GM23338 (cell line): ENCODE results near the gene CACNG8. TPM values are rescaled to one million over a fixed set of nuclear protein-coding genes. Genes with fewer than 3 reads are reported as not detected.

Source experiments
- ATAC-seq: fragments of 200-7000 bp; cut with Tn5 transposase; 3 replicates; pipeline ENCODE4 v1.9.1; 2020
- DNase-seq: peaks from one replicate; pipeline ENCODE4 v3.0.0-alpha.2; 2015; ENCODE audit warnings: low spot score
- H2AFZ ChIP-seq: fragments of 200-600 bp; sonication (generic); 2 replicates; pipeline ENCODE4 v1.8.0; 2016; ENCODE audit warnings: antibody characterized with exemption, mild to moderate bottlenecking, moderate library complexity
- H3F3A ChIP-seq: fragments of 200-600 bp; sonication (generic); replicated peaks from 2 replicates; pipeline ENCODE4 v1.8.0; 2017; ENCODE audit warnings: antibody characterized with exemption, mixed run types, low read depth
- H3K27ac ChIP-seq: fragments of 200-600 bp; sonication (generic); 2 replicates; pipeline ENCODE4 v1.6.1; 2016; ENCODE audit warnings: low read depth
- H3K27me3 ChIP-seq: fragments of 200-600 bp; sonication (generic); 2 replicates; pipeline ENCODE4 v1.8.0; 2016; ENCODE audit warnings: mild to moderate bottlenecking, mixed run types, moderate library complexity; ENCODE audit not compliant: insufficient read depth
- H3K36me3 ChIP-seq: fragments of 200-600 bp; sonication (generic); 2 replicates; pipeline ENCODE4 v1.8.0; 2016; ENCODE audit warnings: mild to moderate bottlenecking; ENCODE audit not compliant: insufficient read depth
- H3K4me1 ChIP-seq: fragments of 200-600 bp; sonication (generic); 2 replicates; pipeline ENCODE4 v1.8.0; 2016; ENCODE audit warnings: mild to moderate bottlenecking, moderate library complexity; ENCODE audit not compliant: insufficient read depth
- H3K4me2 ChIP-seq: fragments of 200-600 bp; sonication (generic); 2 replicates; pipeline ENCODE4 v1.7.1; 2017; ENCODE audit warnings: mixed run types
- H3K4me3 ChIP-seq: fragments of 200-600 bp; sonication (generic); 2 replicates; pipeline ENCODE4 v1.6.1; 2016; ENCODE audit warnings: mixed run types
- H3K79me2 ChIP-seq: fragments of 200-600 bp; sonication (generic); replicated peaks from 2 replicates; pipeline ENCODE4 v1.8.0; 2017; ENCODE audit warnings: mild to moderate bottlenecking; ENCODE audit not compliant: insufficient read depth
- H3K9me2 ChIP-seq: fragments of 200-600 bp; sonication (generic); 2 replicates; pipeline ENCODE4 v1.8.0; 2017; ENCODE audit not compliant: insufficient read depth
- H4K20me1 ChIP-seq: fragments of 200-600 bp; sonication (generic); replicated peaks from 2 replicates; pipeline ENCODE4 v1.8.0; 2017; ENCODE audit warnings: mild to moderate bottlenecking; ENCODE audit not compliant: insufficient read depth
- H3K27ac Mint-ChIP-seq: 2 replicates; pipeline ENCODE4 v1.8.0; 2020; ENCODE audit warnings: inconsistent platforms, mild to moderate bottlenecking, moderate library complexity, mixed read lengths
- H3K27me3 Mint-ChIP-seq: 3 replicates; pipeline ENCODE4 v1.8.0; 2022; ENCODE audit warnings: low read depth, mild to moderate bottlenecking, moderate library complexity, mixed read lengths, inconsistent platforms; ENCODE audit not compliant: insufficient read depth, poor library complexity
- H3K36me3 Mint-ChIP-seq: 3 replicates; pipeline ENCODE4 v1.8.0; 2021; ENCODE audit warnings: low read depth, mild to moderate bottlenecking, inconsistent platforms, moderate library complexity, mixed read lengths
- H3K4me1 Mint-ChIP-seq: 3 replicates; pipeline ENCODE4 v1.8.0; 2020; ENCODE audit warnings: mild to moderate bottlenecking, inconsistent platforms, mixed read lengths
- H3K4me3 Mint-ChIP-seq: 3 replicates; pipeline ENCODE4 v1.8.0; 2021; ENCODE audit warnings: moderate library complexity, mild to moderate bottlenecking, inconsistent platforms, mixed read lengths
- H3K9me3 Mint-ChIP-seq: 3 replicates; pipeline ENCODE4 v1.8.0; 2020; ENCODE audit warnings: moderate library complexity, mild to moderate bottlenecking, inconsistent platforms, mixed read lengths
- CREB1 ChIP-seq: fragments of 250-450 bp; sonication (Bioruptor Pico); IDR thresholded peaks from 2 replicates; pipeline ENCODE4 v1.5.0; 2020; ENCODE audit warnings: low read depth, mild to moderate bottlenecking, moderate library complexity
- EZH2 ChIP-seq: fragments of 200-600 bp; sonication (generic); IDR thresholded peaks from one replicate; pipeline ENCODE4 v1.8.0; 2017; ENCODE audit warnings: antibody characterized with exemption, mild to moderate bottlenecking, low read depth; ENCODE audit not compliant: unreplicated experiment
- POLR2AphosphoS5 ChIP-seq: IDR thresholded peaks from 2 replicates; pipeline ENCODE4 v1.6.1; 2016; ENCODE audit warnings: antibody characterized with exemption, low read depth
- ZNF114 ChIP-seq: fragments of 250-450 bp; sonication (Bioruptor Pico); IDR thresholded peaks from 2 replicates; pipeline ENCODE4 v1.5.0; 2020; ENCODE audit warnings: mild to moderate bottlenecking, moderate library complexity
- ZNF331 ChIP-seq: fragments of 250-450 bp; sonication (Bioruptor Pico); IDR thresholded peaks from 2 replicates; pipeline ENCODE4 v1.5.0; 2020; ENCODE audit warnings: low read depth, mild to moderate bottlenecking, moderate library complexity
- ZNF462 ChIP-seq: fragments of 250-450 bp; sonication (Bioruptor Pico); IDR thresholded peaks from 2 replicates; pipeline ENCODE4 v1.5.0; 2020; ENCODE audit warnings: mild to moderate bottlenecking, moderate library complexity
- polyA plus RNA-seq: library from polyadenylated mRNA; unstranded; fragments of >200 nt; fragmentation: Nextera tagmentation; extraction: Ambion mirVana; gene quantifications from 2 replicates; pipeline ENCODE4 v1.2.1, GENCODE V29; 2016
- total RNA-seq: library from RNA; depleted of rRNA; stranded (reverse); fragments of >200 nt; shearing (Covaris generic); gene quantifications from 2 replicates; pipeline ENCODE4 v1.2.3, GENCODE V29; 2014
- TF ChIP-seq, protein P1 (sequence below): IDR thresholded peaks from one replicate; pipeline ENCODE4 v1.6.1; 2018; ENCODE audit warnings: antibody characterized with exemption; ENCODE audit not compliant: unreplicated experiment
- TF ChIP-seq, protein P2 (sequence below), 2 experiments: fragments of 200-600 bp in 1 of 2; sonication (generic) in 1 of 2; conservative IDR thresholded peaks; 2 replicates each; pipeline versions ENCODE4 v1.5.1 to v1.6.1; 2016 to 2017; ENCODE audit warnings: antibody characterized with exemption in 2 of 2, low read depth in 2 of 2, mild to moderate bottlenecking in 2 of 2, moderate library complexity in 1 of 2

Gene CACNG8
- total and polyA plus RNA-seq, 2 experiments from 2014 or later = 2.2 to 3.9 TPM

DNA sequence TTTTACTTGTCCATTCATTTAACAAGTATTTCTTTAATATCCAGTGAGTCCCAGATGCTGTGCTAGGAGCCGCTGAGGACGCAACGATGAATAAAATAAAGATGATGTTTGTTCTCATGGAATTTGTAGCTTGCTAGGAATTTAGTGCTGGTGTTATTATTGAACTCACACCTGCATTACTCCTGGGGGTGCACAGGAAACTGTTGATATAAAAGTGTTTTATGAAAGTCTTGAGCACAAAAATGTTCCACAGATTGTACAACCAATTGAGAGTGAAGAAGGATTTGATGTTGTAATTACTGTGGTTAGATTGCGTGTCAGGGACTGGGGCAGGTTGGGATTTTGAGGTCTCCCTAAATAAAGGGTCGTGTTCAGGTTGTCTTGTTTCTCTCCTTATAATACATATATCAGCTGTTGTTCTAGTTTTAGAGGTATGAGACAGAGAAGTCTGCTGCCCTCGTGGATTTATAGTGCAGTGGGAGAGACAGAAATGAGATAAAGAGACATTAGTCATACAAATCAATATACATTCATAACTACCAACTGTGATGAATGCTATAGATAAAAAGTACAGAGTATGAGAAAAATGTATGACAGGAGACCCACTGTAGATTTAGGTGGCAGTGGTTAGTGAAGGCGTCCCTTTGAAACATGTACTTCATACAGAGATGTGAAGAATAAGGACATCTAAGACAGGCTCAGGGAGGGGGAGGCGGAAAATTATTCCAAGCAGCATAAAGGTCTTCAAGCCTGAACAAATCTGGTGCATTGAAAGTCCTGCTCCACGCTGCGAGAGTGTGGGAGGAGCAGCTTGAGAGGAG lies 40.0 kb downstream of the CACNG8 start (continued):
- TF ChIP-seq, protein P1, sequence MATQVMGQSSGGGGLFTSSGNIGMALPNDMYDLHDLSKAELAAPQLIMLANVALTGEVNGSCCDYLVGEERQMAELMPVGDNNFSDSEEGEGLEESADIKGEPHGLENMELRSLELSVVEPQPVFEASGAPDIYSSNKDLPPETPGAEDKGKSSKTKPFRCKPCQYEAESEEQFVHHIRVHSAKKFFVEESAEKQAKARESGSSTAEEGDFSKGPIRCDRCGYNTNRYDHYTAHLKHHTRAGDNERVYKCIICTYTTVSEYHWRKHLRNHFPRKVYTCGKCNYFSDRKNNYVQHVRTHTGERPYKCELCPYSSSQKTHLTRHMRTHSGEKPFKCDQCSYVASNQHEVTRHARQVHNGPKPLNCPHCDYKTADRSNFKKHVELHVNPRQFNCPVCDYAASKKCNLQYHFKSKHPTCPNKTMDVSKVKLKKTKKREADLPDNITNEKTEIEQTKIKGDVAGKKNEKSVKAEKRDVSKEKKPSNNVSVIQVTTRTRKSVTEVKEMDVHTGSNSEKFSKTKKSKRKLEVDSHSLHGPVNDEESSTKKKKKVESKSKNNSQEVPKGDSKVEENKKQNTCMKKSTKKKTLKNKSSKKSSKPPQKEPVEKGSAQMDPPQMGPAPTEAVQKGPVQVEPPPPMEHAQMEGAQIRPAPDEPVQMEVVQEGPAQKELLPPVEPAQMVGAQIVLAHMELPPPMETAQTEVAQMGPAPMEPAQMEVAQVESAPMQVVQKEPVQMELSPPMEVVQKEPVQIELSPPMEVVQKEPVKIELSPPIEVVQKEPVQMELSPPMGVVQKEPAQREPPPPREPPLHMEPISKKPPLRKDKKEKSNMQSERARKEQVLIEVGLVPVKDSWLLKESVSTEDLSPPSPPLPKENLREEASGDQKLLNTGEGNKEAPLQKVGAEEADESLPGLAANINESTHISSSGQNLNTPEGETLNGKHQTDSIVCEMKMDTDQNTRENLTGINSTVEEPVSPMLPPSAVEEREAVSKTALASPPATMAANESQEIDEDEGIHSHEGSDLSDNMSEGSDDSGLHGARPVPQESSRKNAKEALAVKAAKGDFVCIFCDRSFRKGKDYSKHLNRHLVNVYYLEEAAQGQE = no peak
- TF ChIP-seq ZNF331 (CRISPR knock-in tag) = no peak

GRCh38 chr19:54009440-54009839 lies 46.7 kb downstream of the CACNG8 start:
- Histone ChIP-seq H3K27ac (no peak overlapping the region), H3K79me2 (no peaks in the 10 kb centered on the region), H3K4me3 (no peak overlapping the region), H3K4me2 (no peak overlapping the region), H3K27me3 (no peaks in the 10 kb centered on the region; the same call in 1 of the 2 replicates), H3K4me1 (peaks cover 12% of the 10 kb centered on the region), H2AFZ (no peak overlapping the region), H3F3A (peaks cover 13% of the 10 kb centered on the region; the same call in 1 of the 2 replicates), H3K9me2 (no peaks in the 10 kb centered on the region), H3K36me3 (no peaks in the 10 kb centered on the region), H4K20me1 (no peaks in the 10 kb centered on the region)
- no peak overlapping the region for H3K4me3 Mint-ChIP-seq
- peaks cover 20% of the 10 kb centered on the region for H3K4me1 Mint-ChIP-seq
- no peak for DNase-seq
- H3K36me3 Mint-ChIP-seq = no peaks in the 10 kb centered on the region
- H3K27ac Mint-ChIP-seq = no peak overlapping the region
- H3K27me3 Mint-ChIP-seq = peaks cover 8% of the 10 kb centered on the region
- ATAC-seq = no peak
- no peaks in the 10 kb centered on the region; the same call in 2 of the 3 replicates for H3K9me3 Mint-ChIP-seq
- TF ChIP-seq CREB1 (CRISPR knock-in tag) (no peak), EZH2 (no peak), ZNF114 (CRISPR knock-in tag) (no peak), ZNF462 (no peak), POLR2AphosphoS5 (no peak)
- TF ChIP-seq, protein P2, sequence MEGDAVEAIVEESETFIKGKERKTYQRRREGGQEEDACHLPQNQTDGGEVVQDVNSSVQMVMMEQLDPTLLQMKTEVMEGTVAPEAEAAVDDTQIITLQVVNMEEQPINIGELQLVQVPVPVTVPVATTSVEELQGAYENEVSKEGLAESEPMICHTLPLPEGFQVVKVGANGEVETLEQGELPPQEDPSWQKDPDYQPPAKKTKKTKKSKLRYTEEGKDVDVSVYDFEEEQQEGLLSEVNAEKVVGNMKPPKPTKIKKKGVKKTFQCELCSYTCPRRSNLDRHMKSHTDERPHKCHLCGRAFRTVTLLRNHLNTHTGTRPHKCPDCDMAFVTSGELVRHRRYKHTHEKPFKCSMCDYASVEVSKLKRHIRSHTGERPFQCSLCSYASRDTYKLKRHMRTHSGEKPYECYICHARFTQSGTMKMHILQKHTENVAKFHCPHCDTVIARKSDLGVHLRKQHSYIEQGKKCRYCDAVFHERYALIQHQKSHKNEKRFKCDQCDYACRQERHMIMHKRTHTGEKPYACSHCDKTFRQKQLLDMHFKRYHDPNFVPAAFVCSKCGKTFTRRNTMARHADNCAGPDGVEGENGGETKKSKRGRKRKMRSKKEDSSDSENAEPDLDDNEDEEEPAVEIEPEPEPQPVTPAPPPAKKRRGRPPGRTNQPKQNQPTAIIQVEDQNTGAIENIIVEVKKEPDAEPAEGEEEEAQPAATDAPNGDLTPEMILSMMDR (conservative IDR thresholded peaks at IDR 0.05; ENCODE audit: low read depth in 2 of 2) = no peak
- TF ChIP-seq, protein P1 = no peak
